Activated naive CD4-positive, alpha-beta T cell treated with anti-CD3 and anti-CD28 coated beads, Interleukin-2, amount 50 U/mL, for 16 hours (primary cell): Measurements from ENCODE around the gene SPG7.

Source experiments
- DNase-seq: peaks from one replicate; pipeline ENCODE4 v3.0.0-alpha.2; 2020

Gene SPG7

GRCh38 chr16:89489040-89489897 is 18.9 kb upstream of the SPG7 start:
- DNase-seq, result peak; percentile 85

DNA sequence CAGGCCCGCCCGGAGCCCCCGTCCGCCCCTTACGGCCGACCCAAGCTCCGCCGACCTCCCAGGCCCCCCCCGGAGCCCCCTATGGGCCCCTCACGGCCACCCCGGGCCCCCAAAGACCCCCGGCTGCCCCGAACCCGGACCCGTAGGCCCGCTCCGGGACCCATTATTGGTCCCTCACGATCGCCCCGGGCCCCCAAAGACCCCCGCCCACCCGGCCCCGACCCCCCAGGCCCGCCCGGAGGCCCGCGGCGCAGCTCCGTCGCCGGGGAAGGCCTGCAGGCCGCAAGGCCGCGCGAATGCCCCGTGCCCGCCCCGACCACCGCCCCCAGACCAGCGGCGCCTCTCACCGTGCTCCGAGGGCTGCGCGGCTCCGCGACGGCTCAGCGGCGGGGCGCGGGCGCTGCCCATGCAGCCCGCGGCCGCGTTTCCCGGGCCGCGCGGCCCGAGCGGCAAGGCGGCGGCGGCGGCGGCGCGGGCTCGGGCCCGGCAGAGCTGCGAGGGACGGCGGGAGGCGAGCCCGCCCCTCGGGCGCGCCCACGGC is 18.2 kb upstream of the SPG7 start:
- DNase-seq, result no peak

- DNase-seq, result peak; percentile 99
Measured at GRCh38 chr16:89490439-89491237, 17.6 kb upstream of the SPG7 start, which contains the start of gene ANKRD11. Gene ANKRD11, minus strand, starts transcription at chr16:89490561. Its CDS starts 173,542 bp downstream, at chr16:89317019.

GRCh38 chr16:89491238-89491869 is 16.8 kb upstream of the SPG7 start:
- no peak for DNase-seq

GRCh38 chr16:89491974-89492687 is 16.1 kb upstream of the SPG7 start:
- no peak for DNase-seq

- no peak for DNase-seq
Measured at GRCh38 chr16:89493776-89494175, 14.4 kb upstream of the SPG7 start.

DNA sequence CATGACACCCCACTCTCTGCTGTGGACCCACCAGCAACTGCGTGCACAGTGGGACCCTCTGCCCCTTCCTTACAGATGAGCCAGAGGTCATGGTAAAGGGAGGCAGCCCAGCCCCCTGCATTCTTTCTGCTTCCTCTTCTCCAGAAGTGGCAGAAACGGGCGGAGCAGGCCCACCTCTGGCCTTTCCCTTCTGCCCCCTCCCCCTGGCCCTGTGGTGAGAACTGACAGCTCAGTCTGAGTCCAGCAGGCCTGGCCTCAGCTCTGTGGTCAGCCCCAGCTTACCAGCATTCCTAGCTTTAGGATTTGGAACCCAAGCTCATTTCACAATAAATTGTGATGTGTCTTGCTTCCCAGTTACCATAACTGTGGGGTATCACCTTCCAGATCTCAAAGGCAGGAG is 13.1 kb upstream of the SPG7 start:
- DNase-seq, result no peak

- DNase-seq, result no peak
Measured at GRCh38 chr16:89498839-89499238, 9.4 kb upstream of the SPG7 start.

DNA sequence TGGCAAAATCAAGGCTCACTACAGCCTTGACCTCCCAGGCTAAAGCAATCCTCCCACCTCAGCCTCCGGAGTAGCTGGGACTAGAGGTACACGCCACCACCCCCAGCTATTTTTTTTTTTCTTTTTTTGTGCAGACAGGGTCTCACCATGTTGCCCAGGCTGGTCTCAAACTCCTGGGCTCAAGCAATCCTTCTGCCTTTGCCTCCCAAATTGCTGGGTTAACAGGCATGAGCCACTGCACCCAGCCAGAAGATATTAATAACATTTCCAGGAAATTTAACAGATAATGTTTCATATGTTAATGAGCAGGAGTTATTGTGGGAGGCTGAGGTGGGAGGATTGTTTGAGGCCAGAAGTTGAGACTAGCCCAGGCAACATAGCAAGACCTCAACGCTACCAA is 8.4 kb upstream of the SPG7 start:
- DNase-seq, result no peak

GRCh38 chr16:89502081-89502843 is 5.9 kb upstream of the SPG7 start:
- DNase-seq, result no peak

DNA sequence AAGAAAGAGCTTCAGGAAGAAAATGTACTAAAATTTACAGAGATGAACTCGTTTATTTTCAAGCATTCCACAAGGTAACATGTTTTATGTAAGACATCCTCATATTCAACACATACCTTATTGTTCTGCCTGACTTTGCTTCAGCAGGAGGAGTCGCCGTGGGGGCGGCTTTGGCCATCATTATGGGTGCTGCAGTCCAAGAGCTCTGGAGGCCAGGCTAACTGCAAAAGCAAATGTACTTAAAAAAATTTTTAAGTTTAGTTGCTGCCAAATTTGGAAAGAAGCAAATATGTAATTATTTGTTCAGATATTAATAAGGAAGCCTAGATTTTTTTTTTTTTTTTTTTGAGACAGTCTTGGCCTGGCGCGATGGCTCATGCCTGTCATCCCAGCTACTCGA is 4.1 kb upstream of the SPG7 start:
- no peak for DNase-seq

GRCh38 chr16:89505204-89506112 is 2.7 kb upstream of the SPG7 start:
- DNase-seq, result peak; percentile 87

GRCh38 chr16:89506113-89506504 is 2.1 kb upstream of the SPG7 start:
- DNase-seq, result no peak

- DNase-seq, result peak; percentile 19
Measured at GRCh38 chr16:89506791-89507191, 1.4 kb upstream of the SPG7 start.

DNA sequence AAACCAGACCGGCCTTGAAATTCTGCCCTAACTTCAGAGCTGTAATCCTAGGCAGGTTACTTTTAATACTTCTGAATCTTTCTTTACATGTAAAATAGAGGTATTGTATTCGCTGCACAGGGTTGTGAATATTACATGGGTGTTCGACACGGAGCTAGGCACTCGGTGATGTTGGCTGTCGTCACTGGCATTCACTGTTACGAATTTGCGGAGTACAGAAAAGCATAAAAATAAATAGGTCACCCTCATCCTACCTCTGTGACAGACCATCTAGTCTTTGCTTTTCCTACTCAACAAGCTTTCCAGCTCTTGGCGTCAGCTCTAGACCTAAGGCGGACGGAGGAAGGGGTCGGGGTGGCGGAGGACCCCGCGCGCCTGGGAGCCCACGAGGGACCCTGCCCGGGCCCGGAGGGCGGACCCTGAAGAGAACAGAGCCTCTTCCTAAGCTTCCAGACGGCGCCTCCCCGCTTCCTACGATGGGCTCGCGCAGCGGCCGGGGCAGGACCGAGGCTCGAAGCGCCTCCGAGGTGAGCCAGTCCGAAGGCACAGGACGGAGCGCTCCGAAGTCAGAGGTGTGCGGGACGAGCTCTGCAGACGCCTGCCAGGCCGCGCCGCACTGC is 879 bp upstream of the SPG7 start:
- DNase-seq, result no peak

- DNase-seq, result no peak
Measured at GRCh38 chr16:89510526-89510925, 2.3 kb downstream of the SPG7 start.

GRCh38 chr16:89511374-89511773 is 3.2 kb downstream of the SPG7 start:
- no peak for DNase-seq

GRCh38 chr16:89512453-89512852 is 4.2 kb downstream of the SPG7 start:
- no peak for DNase-seq

GRCh38 chr16:89517128-89517527 is 8.9 kb downstream of the SPG7 start:
- DNase-seq, result no peak

GRCh38 chr16:89519881-89520280 is 11.7 kb downstream of the SPG7 start:
- no peak for DNase-seq
